Mucosa of descending colon (tissue), 3 donors: ENCODE results near the gene LGR6. TPM values are rescaled to one million over a fixed set of nuclear protein-coding genes. Genes with fewer than 3 reads are reported as not detected.

ENCODE experiments used
- ATAC-seq: fragments of 200-7000 bp; cut with Tn5 transposase; one replicate; pipeline ENCODE4 v1.9.1; 2020; ENCODE audit warnings: mild to moderate bottlenecking, moderate library complexity
- DNase-seq, 3 donors: peaks; one replicate each; pipeline ENCODE4 v3.0.0-alpha.2; 2020
- H3K36me3 ChIP-seq: fragments of 200-600 bp; one replicate; pipeline ENCODE4 v1.8.0; 2021; ENCODE audit warnings: low read depth, mild to moderate bottlenecking
- H3K4me1 ChIP-seq: fragments of 200-600 bp; one replicate; pipeline ENCODE4 v1.8.0; 2021; ENCODE audit warnings: low read depth, mild to moderate bottlenecking
- H3K4me3 ChIP-seq: fragments of 200-600 bp; one replicate; pipeline ENCODE4 v1.8.0; 2021; ENCODE audit warnings: mild to moderate bottlenecking
- H3K9me3 ChIP-seq: fragments of 200-600 bp; one replicate; pipeline ENCODE4 v1.8.0; 2021; ENCODE audit warnings: mild to moderate bottlenecking
- CTCF ChIP-seq: fragments of 200-600 bp; IDR thresholded peaks from one replicate; pipeline ENCODE4 v1.8.0; 2022; ENCODE audit warnings: antibody characterized with exemption, mild to moderate bottlenecking
- intact Hi-C, 2 donors: fragments of 100-400 bp; cut with DNase I in 1 of 2; cut with micrococcal nuclease in 1 of 2; formaldehyde crosslinking; loops; one replicate each; pipeline versions ENCODE4 v1.11.0 to v1.11.1; 2022; cut with DNase I, micrococcal nuclease
- total RNA-seq, 3 donors: library from RNA; stranded (reverse); fragmentation: NEBNext Ultra II Directional in 2 of 3; extraction: Animal tissue kit (Norgen Biotek cat#: 25700) in 2 of 3; gene quantifications; one replicate each; pipeline versions ENCODE4 v1.2.1 to v1.2.4, GENCODE V29; 2021 to 2023
- donor health status: DM: no; HTN: no; CAD: no; lungs with moderate emphysema.
- donor health status: DM: no; HTN: no; CAD: no.
- donor health status: DM: no; HTN: yes; CAD: no.

Gene LGR6
- total RNA-seq, 3 donors from 2014 or later, result 0.66 to 4.2 (median 1.3) TPM

GRCh38 chr1:202293569-202293968, 100.0 kb downstream of the LGR6 start:
- H3K4me3 ChIP-seq, result no peak overlapping the region
- H3K36me3 ChIP-seq, result no peaks in the 10 kb centered on the region
- H3K9me3 ChIP-seq, result no peaks in the 10 kb centered on the region
- no peaks in the 10 kb centered on the region for H3K4me1 ChIP-seq
- ATAC-seq (no peak), DNase-seq (no peak)
- TF ChIP-seq CTCF, result no peak
- intact Hi-C loops, result no loop called here

GRCh38 chr1:202302166-202302565, 108.6 kb downstream of the LGR6 start:
- ATAC-seq (no peak), DNase-seq (no peak)
- H3K36me3 ChIP-seq, result no peaks in the 10 kb centered on the region
- TF ChIP-seq CTCF, result no peak
- no peaks in the 10 kb centered on the region for H3K9me3 ChIP-seq
- H3K4me3 ChIP-seq, result no peak overlapping the region
- no peaks in the 10 kb centered on the region for H3K4me1 ChIP-seq
- intact Hi-C loops, result no loop called here

- H3K9me3 ChIP-seq, result no peaks in the 10 kb centered on the region
- no peak for TF ChIP-seq CTCF
- DNase-seq (no peak), ATAC-seq (no peak)
- no peak overlapping the region for H3K4me3 ChIP-seq
- intact Hi-C loops, result no loop called here
- H3K4me1 ChIP-seq, result no peaks in the 10 kb centered on the region
- H3K36me3 ChIP-seq, result no peaks in the 10 kb centered on the region
Measured at GRCh38 chr1:202304375-202304774, 110.8 kb downstream of the LGR6 start.

GRCh38 chr1:202305168-202305567, 111.6 kb downstream of the LGR6 start:
- no peaks in the 10 kb centered on the region for H3K36me3 ChIP-seq
- ATAC-seq (no peak), DNase-seq (no peak)
- intact Hi-C loops, result no loop called here
- TF ChIP-seq CTCF, result no peak
- H3K4me1 ChIP-seq, result no peaks in the 10 kb centered on the region
- no peaks in the 10 kb centered on the region for H3K9me3 ChIP-seq
- H3K4me3 ChIP-seq, result no peak overlapping the region

GRCh38 chr1:202306535-202307345, 113.1 kb downstream of the LGR6 start:
- no peaks in the 10 kb centered on the region for H3K36me3 ChIP-seq
- ATAC-seq (no peak), DNase-seq (no peak)
- intact Hi-C loops, result no loop called here
- no peak overlapping the region for H3K4me3 ChIP-seq
- no peaks in the 10 kb centered on the region for H3K9me3 ChIP-seq
- TF ChIP-seq CTCF, result no peak
- no peaks in the 10 kb centered on the region for H3K4me1 ChIP-seq
